ENCODE measurements around the gene SUN3.
"Not testable (repeated sequence)": the region's sequence is repeated elsewhere in the genome, so short reads cannot be mapped to it uniquely, and the experiment has no call there.

SUN3 gene

GRCh38 chr7:48031111-48031510 lies 2.2 kb upstream of the SUN3 start:
- DNase-seq (ENCODE audit: low spot score): no peak

GRCh38 chr7:48025624-48026023 lies 3.3 kb downstream of the SUN3 start:
- DNase-seq (ENCODE audit: low spot score): no peak

- DNase-seq (ENCODE audit: low spot score): no peak
Observed at GRCh38 chr7:48017674-48018073, 11.2 kb downstream of the SUN3 start.

GRCh38 chr7:48016641-48017040 lies 12.3 kb downstream of the SUN3 start:
- no peak for DNase-seq (ENCODE audit: low spot score)

- no peak for DNase-seq (ENCODE audit: low spot score)
Observed at GRCh38 chr7:48011951-48012350, 17.0 kb downstream of the SUN3 start.

- no peak for DNase-seq (ENCODE audit: low spot score)
Observed at GRCh38 chr7:48011323-48011722, 17.6 kb downstream of the SUN3 start.

GRCh38 chr7:48009954-48010353 lies 19.0 kb downstream of the SUN3 start:
- DNase-seq (ENCODE audit: low spot score): no peak

GRCh38 chr7:48009257-48009656 lies 19.6 kb downstream of the SUN3 start:
- DNase-seq (ENCODE audit: low spot score): no peak

GRCh38 chr7:48006866-48007265 lies 22.0 kb downstream of the SUN3 start:
- DNase-seq (ENCODE audit: low spot score): no peak

GRCh38 chr7:48004638-48005037 lies 24.3 kb downstream of the SUN3 start:
- DNase-seq (ENCODE audit: low spot score): no peak

GRCh38 chr7:48004032-48004431 lies 24.9 kb downstream of the SUN3 start:
- no peak for DNase-seq (ENCODE audit: low spot score)

GRCh38 chr7:48000164-48000563 lies 28.7 kb downstream of the SUN3 start:
- not testable (repeated sequence) for DNase-seq (ENCODE audit: low spot score)

GRCh38 chr7:47999413-47999812 lies 29.5 kb downstream of the SUN3 start:
- DNase-seq (ENCODE audit: low spot score): no peak

GRCh38 chr7:47992446-47992845 lies 36.5 kb downstream of the SUN3 start:
- DNase-seq (ENCODE audit: low spot score): no peak

- peak; percentile 86 for DNase-seq (ENCODE audit: low spot score)
Observed at GRCh38 chr7:47991741-47992311, 37.1 kb downstream of the SUN3 start.

- no peak for DNase-seq (ENCODE audit: low spot score)
Observed at GRCh38 chr7:47991270-47991669, 37.6 kb downstream of the SUN3 start.

- DNase-seq (ENCODE audit: low spot score): no peak
Observed at GRCh38 chr7:47990592-47990991, 38.3 kb downstream of the SUN3 start.

- not testable (repeated sequence) for DNase-seq (ENCODE audit: low spot score)
Observed at GRCh38 chr7:47989607-47990400, 39.1 kb downstream of the SUN3 start.

- no peak for DNase-seq (ENCODE audit: low spot score)
Observed at GRCh38 chr7:47988496-47989386, 40.2 kb downstream of the SUN3 start.

- no peak for DNase-seq (ENCODE audit: low spot score)
Observed at GRCh38 chr7:47982610-47983009, 46.3 kb downstream of the SUN3 start.

- not testable (repeated sequence) for DNase-seq (ENCODE audit: low spot score)
Observed at GRCh38 chr7:47980648-47981047, 48.3 kb downstream of the SUN3 start.

GRCh38 chr7:47979832-47980181 lies 49.1 kb downstream of the SUN3 start:
- DNase-seq (ENCODE audit: low spot score): no peak
